Effector CD8-positive, alpha-beta T cell (primary cell): Measurements from ENCODE around the gene MMP17.
A peak's percentile ranks its signal among the peaks of the same experiment; 100 is the strongest.

Experiments
- DNase-seq: peaks from one replicate; lab custom pipeline; 2025; lab: John Stamatoyannopoulos, UW

MMP17 gene

DNA sequence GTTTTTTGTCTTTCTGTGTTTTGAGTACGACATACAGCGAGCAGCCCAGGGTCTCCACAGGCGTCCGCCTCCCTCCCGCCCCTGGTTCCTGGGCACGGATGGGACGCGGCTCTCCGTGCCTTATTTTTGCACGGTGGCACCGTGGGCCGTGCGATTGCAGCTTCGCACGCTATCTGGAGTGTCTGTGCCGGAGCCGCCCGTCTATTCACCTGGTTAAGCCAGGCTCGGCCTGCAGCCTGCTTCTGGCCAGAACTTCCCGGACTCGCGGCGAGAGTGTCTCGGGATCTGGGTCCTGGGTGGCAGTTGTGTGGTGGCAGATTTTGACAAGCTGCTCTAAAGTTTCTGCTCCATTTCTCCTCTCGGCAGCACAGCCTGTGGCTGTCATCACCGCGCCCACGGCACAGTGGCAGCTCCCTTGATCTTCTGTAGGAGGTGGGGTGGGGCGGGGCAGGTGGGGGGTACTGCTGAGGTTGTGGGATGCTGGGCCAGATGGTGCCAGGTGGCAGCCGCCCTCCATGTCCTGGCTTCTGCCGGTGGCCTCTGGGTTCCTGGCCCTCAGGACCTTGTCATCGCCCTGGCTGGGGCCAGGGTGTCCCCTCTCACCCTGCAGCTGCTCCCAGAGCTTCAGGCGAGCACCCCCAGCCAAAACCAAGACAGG, 2.9 kb downstream of the MMP17 start:
- DNase-seq: peak; percentile 8

DNA sequence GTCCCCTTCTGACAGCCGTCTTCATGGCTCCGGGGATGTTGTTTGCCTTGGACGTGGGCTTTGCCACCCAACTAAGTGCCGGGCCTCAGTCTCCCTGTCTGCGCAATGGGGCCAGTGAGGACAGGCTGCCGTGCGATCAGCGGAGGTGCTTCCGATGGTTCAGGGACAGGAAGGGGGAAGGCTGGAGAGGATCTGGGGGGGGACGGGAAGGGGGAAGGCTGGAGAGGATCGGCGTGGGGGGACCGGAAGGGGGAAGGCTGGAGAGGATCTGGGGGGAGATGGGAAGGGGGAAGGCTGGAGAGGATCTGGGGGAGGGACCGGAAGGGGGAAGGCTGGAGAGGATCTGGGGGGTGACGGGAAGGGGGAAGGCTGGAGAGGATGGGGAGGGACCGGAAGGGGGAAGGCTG, 3.4 kb downstream of the MMP17 start:
- DNase-seq: no peak

DNA sequence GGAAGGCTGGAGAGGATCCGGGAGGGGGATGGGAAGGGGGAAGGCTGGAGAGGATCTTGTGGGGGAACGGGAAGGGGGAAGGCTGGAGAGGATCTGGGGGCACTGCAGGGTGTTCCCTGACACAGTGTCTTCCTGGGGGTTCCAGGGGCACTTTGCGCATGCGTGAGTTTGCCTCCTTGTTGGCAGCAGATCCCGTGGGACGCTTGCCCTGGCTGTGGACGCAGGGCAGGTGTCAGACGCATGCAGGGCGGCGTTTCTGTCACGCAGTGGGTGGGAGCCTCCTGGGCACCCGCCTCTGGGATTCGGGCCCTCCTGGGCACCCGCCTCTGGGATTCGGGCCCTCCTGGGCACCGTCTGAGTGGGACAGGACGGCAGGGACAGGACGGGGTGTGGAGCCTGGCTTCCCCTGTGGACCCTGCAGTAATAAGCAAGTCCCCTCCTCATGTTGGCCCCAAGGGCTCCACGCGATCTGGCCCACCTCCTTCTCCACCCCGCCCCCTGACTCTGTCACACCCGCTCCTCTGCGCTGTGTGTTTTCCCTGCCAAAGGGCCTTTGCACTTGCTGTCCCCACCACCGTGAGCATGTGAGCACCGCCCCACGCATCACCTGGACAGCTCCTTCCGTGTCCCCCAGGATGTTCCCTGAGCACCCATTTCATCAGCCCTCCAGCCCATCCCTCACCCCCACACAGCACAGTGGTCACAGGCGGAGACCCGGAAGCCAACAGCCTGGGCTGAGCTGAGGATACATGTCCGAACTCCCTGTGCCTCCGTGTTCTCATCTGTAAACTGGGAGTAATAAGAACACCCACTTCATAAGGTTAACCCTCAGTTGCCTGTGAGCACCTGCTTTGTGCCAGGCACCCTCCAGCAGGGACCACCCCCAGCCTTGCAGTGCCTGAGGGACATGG, 4.4 kb downstream of the MMP17 start:
- DNase-seq: no peak

DNA sequence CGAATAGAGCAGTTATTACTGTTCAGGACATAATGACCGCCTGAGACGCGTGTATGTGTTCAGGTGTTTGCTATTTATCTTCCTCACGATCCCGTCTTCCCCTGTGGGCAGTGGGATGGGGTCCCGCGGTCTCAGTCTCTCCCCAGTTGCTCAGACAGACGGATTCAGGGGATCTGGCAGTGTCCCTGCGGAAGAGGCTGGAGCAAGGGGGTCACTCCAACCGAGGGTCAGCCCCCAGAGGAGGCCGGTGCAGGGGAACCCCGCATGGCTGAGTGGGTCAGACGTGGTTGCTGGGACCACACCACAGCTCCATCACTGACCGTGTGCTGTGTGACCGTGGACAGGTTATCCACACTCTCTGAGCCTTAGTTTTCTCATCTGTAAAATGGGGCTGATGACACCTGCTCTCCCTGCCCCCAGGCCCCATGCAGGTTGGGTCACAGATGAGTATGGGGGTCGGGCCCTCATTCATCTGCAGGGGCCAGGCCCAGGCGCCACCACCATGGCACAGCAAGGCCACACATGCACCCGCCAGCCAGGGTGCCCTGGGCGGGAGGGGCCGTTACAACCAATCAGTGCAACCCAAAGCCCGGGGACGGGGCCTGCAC, 5.2 kb downstream of the MMP17 start:
- DNase-seq: no peak

DNA sequence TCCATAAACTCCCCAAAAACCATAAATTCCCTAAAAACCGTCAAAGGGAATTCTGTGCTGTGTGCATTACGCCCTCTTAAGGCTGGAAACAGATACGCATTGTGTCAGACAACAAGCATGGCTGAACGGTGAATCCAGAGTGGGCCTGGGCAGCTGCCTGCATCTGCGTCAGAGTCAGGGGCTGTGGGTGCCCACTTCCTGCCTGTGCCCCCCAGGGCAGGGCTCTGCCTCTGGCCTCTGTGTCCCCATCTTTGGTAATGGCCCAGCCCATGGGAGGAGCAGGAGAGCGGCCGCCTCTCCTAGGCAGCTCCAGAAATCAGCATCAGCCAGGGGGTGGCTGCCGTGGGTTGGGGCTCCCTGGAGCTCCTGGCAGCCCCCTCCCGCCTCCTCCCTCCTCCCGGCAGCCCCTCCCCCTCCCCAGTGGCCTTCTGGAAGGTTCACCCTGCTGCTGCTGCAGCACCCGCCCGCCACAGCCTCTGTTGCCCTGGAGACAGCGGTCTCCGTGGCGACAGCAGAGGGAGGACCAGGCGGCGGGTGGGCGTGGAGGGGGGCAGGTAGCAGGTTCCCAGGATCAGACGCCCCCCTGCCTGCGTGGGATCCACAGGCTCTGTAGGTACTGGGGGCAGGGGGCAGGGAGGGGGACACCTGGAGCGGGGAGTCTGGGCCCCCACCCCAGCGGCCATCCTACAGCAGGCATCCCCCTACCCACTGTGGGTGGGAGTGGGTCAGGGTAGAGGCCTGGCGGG, 5.9 kb downstream of the MMP17 start:
- no peak for DNase-seq

DNA sequence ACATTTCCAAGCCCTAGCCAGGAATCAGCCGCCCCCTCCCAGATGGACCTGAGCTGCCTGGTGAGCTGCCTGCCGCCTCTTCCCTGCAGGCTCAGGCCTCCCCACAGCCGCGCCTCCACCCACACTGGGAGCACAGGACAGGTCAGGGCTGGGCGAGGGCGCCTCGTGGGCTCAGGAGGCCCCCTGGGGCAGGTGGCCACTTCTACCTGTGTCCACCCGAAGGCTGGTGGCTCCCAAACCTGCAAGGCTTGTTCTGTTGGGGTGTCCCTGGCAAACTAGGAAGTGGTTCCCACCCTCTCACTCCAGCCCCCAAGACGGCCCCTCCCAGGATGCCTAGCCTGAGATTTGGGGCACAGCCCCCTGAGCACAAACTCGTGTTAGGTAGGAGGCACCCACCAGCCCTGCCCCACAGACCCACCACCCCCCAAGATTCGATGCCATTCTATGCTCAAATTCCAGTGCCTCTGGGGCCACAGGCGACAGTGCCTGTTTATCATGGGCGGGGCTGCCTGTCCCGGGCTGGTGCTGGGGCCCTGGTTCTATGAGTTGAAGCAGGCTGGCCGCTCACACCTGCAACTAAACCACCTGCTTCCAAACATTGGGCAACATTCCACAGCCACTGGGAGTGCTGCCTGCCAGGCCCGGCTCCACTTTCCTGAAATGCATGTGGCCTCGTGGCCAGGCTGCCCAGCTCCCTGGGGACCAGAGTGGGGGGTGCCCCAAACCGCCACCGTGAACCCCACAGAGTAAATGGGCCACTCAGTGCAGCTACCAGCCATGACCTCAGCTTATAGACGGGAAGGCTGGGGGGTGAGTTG, 6.8 kb downstream of the MMP17 start:
- no peak for DNase-seq

DNA sequence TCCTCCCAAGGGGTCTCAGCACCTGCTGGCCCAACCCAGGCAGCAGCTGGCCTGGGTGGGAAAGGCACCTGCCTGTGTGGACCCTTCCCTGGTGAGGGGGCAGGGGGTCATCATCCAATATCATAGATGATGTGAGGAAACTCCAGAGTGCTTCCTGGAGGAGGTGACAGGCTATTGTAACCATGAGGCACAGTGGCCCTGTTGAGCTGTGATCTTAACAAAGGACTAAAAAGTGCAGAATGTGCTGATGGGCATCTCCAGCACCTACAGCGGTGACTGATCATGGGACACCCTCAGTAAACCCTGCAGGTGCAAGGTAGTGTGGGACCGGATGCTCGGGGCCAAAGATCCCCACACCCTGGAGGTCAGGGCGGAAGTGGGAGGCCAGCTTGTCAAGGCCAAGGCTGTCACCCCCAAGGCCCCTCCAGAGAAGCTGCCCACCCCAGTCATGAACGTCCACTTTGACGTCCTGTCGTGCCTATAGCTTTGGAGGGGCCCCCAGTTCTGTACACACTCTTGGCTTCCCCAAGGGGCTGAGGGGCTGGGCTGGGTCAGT, 7.5 kb downstream of the MMP17 start:
- no peak for DNase-seq

DNA sequence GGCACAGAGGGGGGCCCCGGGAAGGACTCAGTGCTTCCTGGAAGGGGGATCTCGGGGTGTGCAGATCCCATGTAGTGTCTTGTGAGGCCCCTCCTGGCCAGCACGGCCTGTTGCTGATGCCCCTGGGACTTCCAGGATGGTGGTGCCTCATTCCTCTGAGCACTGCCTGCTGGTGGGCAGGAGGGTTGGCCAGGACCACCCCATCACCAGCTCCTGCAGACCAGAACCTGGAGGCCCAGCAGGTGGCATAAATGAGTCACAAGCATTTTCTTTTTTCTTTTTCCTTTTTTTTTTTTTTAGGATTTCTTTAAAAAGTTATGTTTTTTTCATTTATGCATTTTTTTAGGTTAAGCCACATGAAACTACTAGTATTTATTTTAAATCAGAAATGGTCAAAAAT, 8.0 kb downstream of the MMP17 start:
- no peak for DNase-seq

DNA sequence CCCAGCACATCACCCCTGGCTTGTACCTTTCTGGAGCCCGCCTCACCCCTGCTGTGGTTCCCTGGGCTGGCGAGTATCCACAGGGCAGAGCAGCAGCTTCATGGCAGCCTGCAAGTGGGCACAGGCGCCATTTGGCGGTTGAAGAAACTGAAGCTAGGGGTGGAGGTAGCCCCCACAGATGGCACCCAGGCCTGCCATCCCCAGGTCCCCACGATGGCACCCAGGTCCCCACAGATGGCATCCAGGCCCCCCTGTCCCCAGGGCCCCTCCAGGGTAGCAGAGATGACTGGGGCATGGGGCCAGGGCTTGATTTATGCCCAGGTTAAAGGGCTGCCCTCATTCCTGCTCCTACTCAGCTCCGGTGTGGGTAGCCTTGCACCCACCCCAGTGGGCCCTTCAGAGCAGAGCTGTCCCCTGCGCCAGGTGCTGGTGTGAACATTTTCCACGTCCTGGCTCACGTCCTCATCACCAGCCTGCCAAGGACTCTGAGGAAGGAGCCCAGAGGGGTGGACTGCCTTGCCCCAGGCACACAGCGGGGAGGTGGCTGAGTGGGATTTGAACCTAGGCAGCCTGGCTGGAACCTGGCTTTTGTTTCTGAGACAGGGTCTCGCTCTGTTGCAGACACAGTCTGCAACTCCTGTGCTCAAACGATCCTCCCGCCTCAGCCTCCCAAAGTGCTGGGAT, 8.7 kb downstream of the MMP17 start:
- no peak for DNase-seq

DNA sequence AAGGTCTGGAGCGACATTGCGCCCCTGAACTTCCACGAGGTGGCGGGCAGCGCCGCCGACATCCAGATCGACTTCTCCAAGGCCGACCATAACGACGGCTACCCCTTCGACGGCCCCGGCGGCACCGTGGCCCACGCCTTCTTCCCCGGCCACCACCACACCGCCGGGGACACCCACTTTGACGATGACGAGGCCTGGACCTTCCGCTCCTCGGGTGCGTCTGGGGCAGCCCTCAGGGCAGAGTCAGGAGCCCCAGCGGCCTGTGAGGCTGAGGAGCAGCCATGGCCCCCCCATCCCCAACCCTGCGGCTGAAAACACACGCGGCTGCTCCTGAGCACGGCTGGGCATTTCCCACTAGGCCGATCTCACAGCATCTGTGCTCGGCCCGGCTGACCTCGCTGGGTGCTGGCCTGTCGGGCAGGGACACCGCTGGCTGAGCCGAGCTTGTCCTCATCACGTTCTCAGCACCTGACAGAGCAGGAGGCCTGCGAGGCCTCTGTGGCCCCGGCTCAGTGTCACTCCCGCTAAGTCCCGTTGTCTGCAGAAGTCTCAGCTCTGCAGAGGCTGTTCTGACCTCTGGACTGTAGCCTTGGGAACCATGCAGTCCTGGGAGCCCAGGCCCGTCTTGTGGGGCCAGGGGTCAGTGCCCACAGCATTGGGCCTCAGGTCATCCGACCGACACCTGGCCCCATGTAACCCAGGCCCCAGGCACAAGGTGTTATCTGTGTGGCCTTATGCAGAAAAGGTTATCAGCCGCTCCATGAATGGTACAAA, 12.6 kb downstream of the MMP17 start:
- DNase-seq: no peak

DNA sequence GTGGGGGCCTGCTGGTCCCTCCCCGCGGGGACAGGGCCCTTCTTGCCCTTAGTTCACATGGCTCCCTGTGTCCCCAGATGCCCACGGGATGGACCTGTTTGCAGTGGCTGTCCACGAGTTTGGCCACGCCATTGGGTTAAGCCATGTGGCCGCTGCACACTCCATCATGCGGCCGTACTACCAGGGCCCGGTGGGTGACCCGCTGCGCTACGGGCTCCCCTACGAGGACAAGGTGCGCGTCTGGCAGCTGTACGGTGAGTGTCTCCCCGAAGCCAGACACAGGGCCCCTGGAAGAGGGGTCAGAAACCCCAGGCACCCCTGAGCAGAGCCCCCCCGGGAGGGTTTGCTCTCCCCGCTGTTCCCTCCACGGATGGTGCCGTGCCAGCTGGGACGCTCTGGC, 13.4 kb downstream of the MMP17 start:
- no peak for DNase-seq

DNA sequence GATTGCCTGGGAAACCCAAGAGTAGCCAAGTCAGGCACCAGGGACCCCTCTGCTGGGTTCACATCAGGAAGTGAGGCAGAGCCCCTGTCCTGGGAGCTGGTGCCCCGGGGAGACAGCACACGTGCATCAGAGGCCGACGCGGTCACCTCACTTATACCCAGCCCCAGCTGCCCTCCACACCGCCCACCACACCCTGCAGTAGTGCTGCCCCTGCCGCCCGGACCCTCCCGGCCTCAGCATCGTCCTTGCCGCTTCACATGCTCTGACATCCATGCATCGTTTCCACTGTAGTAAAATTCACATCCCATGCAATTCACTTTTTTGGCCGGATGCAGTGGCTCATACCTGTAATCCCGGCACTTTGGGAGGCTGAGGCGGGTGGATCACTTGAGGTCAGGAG, 14.0 kb downstream of the MMP17 start:
- no peak for DNase-seq

DNA sequence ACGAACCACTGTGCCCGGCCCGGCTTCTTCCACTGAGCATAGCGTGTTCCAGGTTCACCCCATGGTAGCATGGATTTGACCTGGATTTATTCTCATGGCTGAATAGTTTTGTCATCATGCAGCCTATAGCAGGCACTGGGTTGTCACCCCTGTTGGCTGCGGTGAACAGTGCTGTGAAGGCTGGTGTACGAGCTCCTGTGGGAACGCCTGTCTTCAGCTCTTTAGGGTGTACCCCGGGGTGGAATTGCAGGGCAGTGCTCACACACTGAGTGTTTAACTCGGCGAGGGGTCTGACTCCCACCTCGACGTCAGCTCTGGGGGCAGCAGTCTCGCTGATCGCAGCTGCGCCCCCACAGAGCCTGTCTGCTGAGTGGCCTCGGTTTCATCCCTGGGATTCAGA, 15.3 kb downstream of the MMP17 start:
- DNase-seq: no peak

DNA sequence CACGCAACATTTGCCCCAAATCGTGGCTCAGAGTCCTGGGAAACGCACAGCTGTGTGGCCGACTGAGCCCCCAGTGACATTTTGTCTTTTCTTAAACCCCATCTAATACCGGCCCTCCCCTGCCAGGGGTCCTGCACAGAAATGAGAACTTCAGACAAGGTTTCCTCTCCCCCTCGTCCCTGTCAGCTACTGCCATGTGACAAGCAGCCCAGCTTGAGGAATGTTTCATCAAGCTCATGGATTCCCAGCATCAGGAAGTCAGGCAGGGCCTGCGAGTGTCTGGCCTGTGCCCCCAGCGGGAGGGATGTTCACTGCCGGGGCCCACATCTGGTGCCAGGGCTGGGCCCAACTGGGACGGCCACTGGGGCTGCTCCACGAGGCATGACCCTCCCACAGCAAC, 15.9 kb downstream of the MMP17 start:
- DNase-seq: no peak

DNA sequence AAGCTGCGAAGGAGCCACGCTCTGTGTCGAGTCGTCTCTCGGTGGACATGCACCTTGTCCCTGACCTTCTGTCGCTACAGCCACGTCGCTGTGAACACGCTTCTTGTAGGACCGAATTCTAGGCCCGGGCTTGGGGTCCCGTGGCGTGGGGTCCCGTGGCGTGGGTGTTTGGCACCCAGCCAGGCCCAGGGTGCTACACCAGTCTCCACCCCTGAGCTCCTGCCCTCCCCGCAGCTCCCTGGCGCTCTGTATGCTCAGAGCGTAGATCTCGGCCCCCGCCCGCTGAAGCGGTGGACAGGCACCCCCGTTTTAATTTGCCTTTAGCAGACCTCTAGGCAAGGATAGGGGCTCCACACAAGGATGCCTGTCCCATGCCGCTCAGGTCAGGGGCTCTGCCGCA, 16.5 kb downstream of the MMP17 start:
- no peak for DNase-seq

DNA sequence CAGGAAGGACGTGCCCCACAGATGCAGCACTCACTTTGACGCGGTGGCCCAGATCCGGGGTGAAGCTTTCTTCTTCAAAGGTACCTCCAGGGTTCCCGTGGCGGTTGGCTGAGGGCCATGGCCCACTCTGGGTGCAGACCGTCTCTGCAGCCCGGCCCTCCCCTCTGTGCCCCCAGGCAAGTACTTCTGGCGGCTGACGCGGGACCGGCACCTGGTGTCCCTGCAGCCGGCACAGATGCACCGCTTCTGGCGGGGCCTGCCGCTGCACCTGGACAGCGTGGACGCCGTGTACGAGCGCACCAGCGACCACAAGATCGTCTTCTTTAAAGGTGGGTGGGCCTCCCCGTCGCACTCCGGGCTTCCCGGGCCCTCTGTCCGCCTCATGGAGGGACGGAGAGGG, 16.9 kb downstream of the MMP17 start:
- no peak for DNase-seq

DNA sequence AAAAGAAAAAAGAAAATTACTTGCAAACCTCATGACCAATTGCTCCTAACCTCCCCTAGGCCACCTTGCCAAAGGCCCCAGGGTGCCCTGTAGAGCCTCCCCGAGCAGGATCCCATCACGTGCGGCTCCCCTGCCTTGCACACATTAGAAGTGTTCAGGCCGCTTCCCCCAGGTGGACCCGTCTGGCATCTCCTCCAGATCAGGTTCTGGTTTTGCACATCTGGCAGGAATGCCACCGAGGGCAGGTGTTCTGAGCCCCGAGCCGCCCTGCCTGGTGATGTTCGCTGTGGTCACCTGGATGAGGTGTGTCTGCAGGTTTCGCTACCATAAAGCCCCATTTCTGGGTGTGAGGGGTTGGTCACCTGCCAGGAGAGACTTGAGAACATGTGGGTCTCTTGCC, 19.3 kb downstream of the MMP17 start:
- DNase-seq: no peak

DNA sequence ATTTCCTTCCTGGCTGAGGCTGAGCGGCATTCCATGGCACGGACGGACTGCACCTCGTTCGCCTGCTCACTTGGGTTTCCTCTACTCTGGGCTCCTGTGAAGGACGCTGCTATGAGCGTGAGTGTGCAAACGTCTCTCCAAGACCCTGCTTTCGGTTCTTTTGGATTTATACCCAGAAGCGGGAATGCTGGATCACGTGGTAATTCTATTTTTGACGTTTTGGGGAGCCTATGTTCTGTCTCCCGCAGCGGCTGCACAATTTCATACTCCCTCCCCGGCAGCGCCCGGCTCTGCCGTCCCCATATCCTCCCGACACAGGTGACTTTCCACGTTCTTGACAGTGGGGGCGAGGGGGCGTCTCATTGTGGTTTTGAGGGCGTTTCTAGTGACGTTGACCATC, 20.6 kb downstream of the MMP17 start:
- DNase-seq: no peak

DNA sequence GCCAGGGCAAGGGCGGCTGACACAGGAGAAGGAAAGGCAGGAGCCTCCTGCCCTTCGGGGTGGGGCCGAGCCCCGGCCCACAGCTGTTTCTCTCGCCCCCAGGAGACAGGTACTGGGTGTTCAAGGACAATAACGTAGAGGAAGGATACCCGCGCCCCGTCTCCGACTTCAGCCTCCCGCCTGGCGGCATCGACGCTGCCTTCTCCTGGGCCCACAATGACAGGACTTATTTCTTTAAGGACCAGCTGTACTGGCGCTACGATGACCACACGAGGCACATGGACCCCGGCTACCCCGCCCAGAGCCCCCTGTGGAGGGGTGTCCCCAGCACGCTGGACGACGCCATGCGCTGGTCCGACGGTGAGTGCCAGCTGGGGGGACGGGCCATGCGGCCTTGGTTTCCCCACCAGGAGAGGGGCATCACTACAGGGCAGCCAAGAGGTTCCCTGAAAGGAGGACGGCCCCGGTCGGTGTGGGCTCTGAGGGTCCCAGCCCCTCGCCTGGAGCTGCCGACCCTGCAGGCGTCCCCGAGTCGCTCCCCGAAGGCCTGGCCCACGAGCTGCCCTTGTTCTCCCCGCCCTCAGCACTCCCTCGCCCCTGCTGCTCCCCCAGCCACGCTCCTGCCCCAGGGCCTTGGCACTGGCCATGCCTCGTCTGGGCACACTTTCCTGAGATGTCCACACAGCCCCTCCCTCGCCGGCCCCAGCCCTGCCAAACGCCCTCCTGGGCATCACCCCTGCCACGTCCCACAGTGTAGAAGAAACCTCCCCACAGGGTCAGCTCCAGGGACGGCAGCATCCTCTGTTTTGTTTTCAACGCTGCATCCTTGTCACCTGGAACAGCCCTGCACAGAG, 21.7 kb downstream of the MMP17 start:
- no peak for DNase-seq
